ENCODE measurements around the gene ARAP3.

ARAP3 gene

GRCh38 chr5:141692533-141692888 lies 10.5 kb upstream of the ARAP3 start:
- H3K27me3 ChIP-seq (replicated peaks; ENCODE audit: control insufficient read depth, insufficient read depth, low read length): peaks cover 3% of the 10 kb centered on the region
- TF ChIP-seq CTCF (IDR thresholded peaks at IDR 0.05; ENCODE audit: insufficient read depth, low read length, poor library complexity, severe bottlenecking): no peak
- no peak for DNase-seq (ENCODE audit: extremely low read depth, insufficient read length)
- H3K4me3 ChIP-seq (replicated peaks; ENCODE audit: low read depth, low read length): peak overlapping the region; percentile 29
- no peaks in the 10 kb centered on the region for H3K36me3 ChIP-seq (ENCODE audit: control insufficient read depth, insufficient read depth, low read length)

GRCh38 chr5:141691867-141692532 lies 10.0 kb upstream of the ARAP3 start:
- DNase-seq (ENCODE audit: extremely low read depth, insufficient read length): peak; percentile 78
- H3K27me3 ChIP-seq (replicated peaks; ENCODE audit: control insufficient read depth, insufficient read depth, low read length): peaks cover 3% of the 10 kb centered on the region
- TF ChIP-seq CTCF (IDR thresholded peaks at IDR 0.05; ENCODE audit: insufficient read depth, low read length, poor library complexity, severe bottlenecking): peak; percentile 97
- peak overlapping the region; percentile 29 for H3K4me3 ChIP-seq (replicated peaks; ENCODE audit: low read depth, low read length)
- no peaks in the 10 kb centered on the region for H3K36me3 ChIP-seq (ENCODE audit: control insufficient read depth, insufficient read depth, low read length)

GRCh38 chr5:141691286-141691866 lies 9.3 kb upstream of the ARAP3 start:
- Histone ChIP-seq H3K27me3 (replicated peaks; ENCODE audit: control insufficient read depth, insufficient read depth, low read length) (peaks cover 3% of the 10 kb centered on the region), H3K4me3 (replicated peaks; ENCODE audit: low read depth, low read length) (no peak overlapping the region), H3K36me3 (ENCODE audit: control insufficient read depth, insufficient read depth, low read length) (no peaks in the 10 kb centered on the region)
- TF ChIP-seq CTCF (IDR thresholded peaks at IDR 0.05; ENCODE audit: insufficient read depth, low read length, poor library complexity, severe bottlenecking): no peak
- DNase-seq (ENCODE audit: extremely low read depth, insufficient read length): no peak

- Histone ChIP-seq H3K4me3 (replicated peaks; ENCODE audit: low read depth, low read length) (no peak overlapping the region), H3K36me3 (ENCODE audit: control insufficient read depth, insufficient read depth, low read length) (no peaks in the 10 kb centered on the region), H3K27me3 (replicated peaks; ENCODE audit: control insufficient read depth, insufficient read depth, low read length) (peaks cover 6% of the 10 kb centered on the region)
- TF ChIP-seq CTCF (IDR thresholded peaks at IDR 0.05; ENCODE audit: insufficient read depth, low read length, poor library complexity, severe bottlenecking): no peak
- no peak for DNase-seq (ENCODE audit: extremely low read depth, insufficient read length)
Observed at GRCh38 chr5:141686648-141687416, 4.8 kb upstream of the ARAP3 start.

GRCh38 chr5:141685591-141685990 lies 3.6 kb upstream of the ARAP3 start:
- H3K36me3 ChIP-seq (ENCODE audit: control insufficient read depth, insufficient read depth, low read length): no peaks in the 10 kb centered on the region
- DNase-seq (ENCODE audit: extremely low read depth, insufficient read length): no peak
- no peak for TF ChIP-seq CTCF (IDR thresholded peaks at IDR 0.05; ENCODE audit: insufficient read depth, low read length, poor library complexity, severe bottlenecking)
- H3K4me3 ChIP-seq (replicated peaks; ENCODE audit: low read depth, low read length): no peak overlapping the region
- H3K27me3 ChIP-seq (replicated peaks; ENCODE audit: control insufficient read depth, insufficient read depth, low read length): peaks cover 6% of the 10 kb centered on the region
